Measurements from ENCODE around the gene PDE8B. TPM values are rescaled to one million over a fixed set of nuclear protein-coding genes. Genes with fewer than 3 reads are reported as not detected.

The PDE8B gene
- total RNA-seq, 1 experiment from 2014 or later = 0.07 TPM

- Histone ChIP-seq H4K91ac (ENCODE audit: insufficient read length, low read depth, low read length) (no peak overlapping the region), H2BK120ac (ENCODE audit: low read depth, low read length, poor library complexity, severe bottlenecking) (no peak overlapping the region)
- H3K4me3 Mint-ChIP-seq = no peak overlapping the region
These were observed 23.7 kb upstream of the PDE8B start for GRCh38 chr5:77186652-77187370.

More at GRCh38 chr5:77186652-77187370, 23.7 kb upstream of the PDE8B start:
- H2AK5ac ChIP-seq (ENCODE audit: insufficient read length, low read length) = no peak overlapping the region
- WGBS (ENCODE audit: extremely low coverage, insufficient read length, low lambda C conversion rate) = no CpG with 5 or more reads among the region's 2 CpGs
- H3K23ac ChIP-seq (ENCODE audit: insufficient read length, low read depth, low read length) = no peak overlapping the region
- no peak overlapping the region for H2BK12ac ChIP-seq (ENCODE audit: insufficient read length, low read depth, low read length)
- Mint-ChIP-seq H3K27me3 (ENCODE audit: low read depth) (peaks cover 22% of the 10 kb centered on the region), H3K27ac (no peak overlapping the region), H3K9me3 (peaks cover 1 to 2% of the 10 kb centered on the region in 2 experiments; a peak in 3 of 5 replicates), H3K4me1 (no peaks in the 10 kb centered on the region), H3K36me3 (ENCODE audit: insufficient read depth in 1 of 3, low read depth in 3 of 3) (0 out of 7 replicates have a peak, but pooled peaks cover 0 to 2% (median 0%) of the 10 kb centered on the region in 3 experiments)
- no peak overlapping the region for H3K18ac ChIP-seq (ENCODE audit: insufficient read length, low read depth, low read length)
- no peak overlapping the region for H3K56ac ChIP-seq (ENCODE audit: insufficient read length, low read depth, low read length)
- no peak overlapping the region for H2AFZ ChIP-seq (ENCODE audit: low read length)
- H2BK20ac ChIP-seq (ENCODE audit: low read depth, low read length, poor library complexity, severe bottlenecking) = no peak overlapping the region
- no peak overlapping the region for H3K9ac ChIP-seq (ENCODE audit: extremely low read depth, insufficient read length, low read length)
- no peaks in the 10 kb centered on the region for H3K23me2 ChIP-seq (ENCODE audit: insufficient read length, low read depth, low read length, poor library complexity, severe bottlenecking)
- no peak overlapping the region for H4K8ac ChIP-seq (replicated peaks; ENCODE audit: insufficient read length, low read depth, low read length)
- H3K4me2 ChIP-seq (ENCODE audit: insufficient read depth, insufficient read length, low read length) = no peak overlapping the region
- H2BK5ac ChIP-seq (ENCODE audit: insufficient read length, low read length) = no peak overlapping the region
- no peak overlapping the region for H3K27ac ChIP-seq (ENCODE audit: insufficient read length, low read depth, low read length)
- H3K79me2 ChIP-seq (ENCODE audit: insufficient read depth, low read length) = no peaks in the 10 kb centered on the region
- no peaks in the 10 kb centered on the region for H3K79me1 ChIP-seq (ENCODE audit: insufficient read depth, low read depth, low read length, poor library complexity, severe bottlenecking)
- no peak for DNase-seq
- no peak overlapping the region for H3K4ac ChIP-seq (ENCODE audit: low read depth, low read length)
- H3T11ph ChIP-seq (ENCODE audit: low read length) = no peak overlapping the region
- no peaks in the 10 kb centered on the region for H3K9me3 ChIP-seq (ENCODE audit: control insufficient read depth, low read depth, low read length)
- no peak overlapping the region for H4K5ac ChIP-seq (ENCODE audit: insufficient read length, low read depth, low read length)
- no peak overlapping the region for H3K14ac ChIP-seq (ENCODE audit: insufficient read depth, low read length)
- H4K20me1 ChIP-seq (ENCODE audit: control insufficient read depth, insufficient read depth, insufficient read length) = no peaks in the 10 kb centered on the region
- H2BK15ac ChIP-seq (ENCODE audit: low read depth, low read length) = no peak overlapping the region
- H3K27me3 ChIP-seq (ENCODE audit: insufficient read depth, low read length) = peaks cover 3% of the 10 kb centered on the region; the same call in 1 of the 2 replicates
- no peaks in the 10 kb centered on the region for H3K4me1 ChIP-seq (ENCODE audit: insufficient read depth, low read length)
- TF ChIP-seq CTCF (conservative IDR thresholded peaks at IDR 0.05) = no peak
